Measurements from ENCODE around the gene AQP1. TPM values are rescaled to one million over a fixed set of nuclear protein-coding genes. Genes with fewer than 3 reads are reported as not detected.

AQP1 gene
- total and polyA plus RNA-seq, 2 of the 8 experiments (the other 6 are each of a cell fraction or from before 2014, with no cell fraction given): 0.18 to 0.19 TPM

GRCh38 chr7:30916255-30916654, 4.6 kb downstream of the AQP1 start:
- POLR2A ChIA-PET (ENCODE audit: partially characterized antibody): no interaction called here
- H2BK20ac ChIP-seq (ENCODE audit: low read length): no peak overlapping the region
- no peak overlapping the region for H3K4me2 ChIP-seq (ENCODE audit: insufficient read depth in 1 of 2, low read depth in 2 of 2, low read length in 2 of 2)

More at GRCh38 chr7:30916255-30916654, 4.6 kb downstream of the AQP1 start:
- Histone ChIP-seq H3K4ac (replicated peaks; ENCODE audit: insufficient read length, low read depth, low read length) (no peak overlapping the region), H2BK120ac (replicated peaks; ENCODE audit: low read depth, low read length) (no peak overlapping the region), H3K9me3 (ENCODE audit: insufficient read depth in 2 of 2, low read depth in 1 of 2, low read length in 1 of 2) (no peaks in the 10 kb centered on the region), H3K56ac (replicated peaks; ENCODE audit: insufficient read length, low read depth, low read length) (no peak overlapping the region), H3K36me3 (ENCODE audit: control insufficient read depth in 2 of 4, insufficient read depth in 4 of 4, low read length in 3 of 4) (no peaks in the 10 kb centered on the region), H3K23ac (ENCODE audit: insufficient read length) (no peak overlapping the region), H3K79me1 (ENCODE audit: low read depth, low read length) (no peaks in the 10 kb centered on the region), H3K27me3 (replicated peaks in 1 of 4; ENCODE audit: control insufficient read depth in 3 of 4, extremely low read depth in 1 of 4, insufficient read depth in 3 of 4, low read length in 3 of 4) (no peaks in the 10 kb centered on the region), H4K20me1 (replicated peaks in 1 of 2; ENCODE audit: control insufficient read depth in 1 of 2, insufficient read depth in 2 of 2, low read length in 2 of 2) (peaks cover 0 to 2% of the 10 kb centered on the region in 2 experiments), H3K4me3 (ENCODE audit: extremely low read depth in 1 of 4, insufficient read depth in 2 of 4, low read depth in 3 of 4, low read length in 4 of 4) (no peak overlapping the region), H2BK5ac (ENCODE audit: low read depth, low read length) (no peak overlapping the region), H4K91ac (replicated peaks; ENCODE audit: insufficient read length, low read length) (no peak overlapping the region), H3K14ac (ENCODE audit: insufficient read length) (no peak overlapping the region), H4K5ac (ENCODE audit: insufficient read length, low read depth, low read length) (no peak overlapping the region), H3K9ac (replicated peaks in 1 of 4; ENCODE audit: extremely low read depth in 1 of 4, low read depth in 3 of 4, low read length in 3 of 4) (no peak overlapping the region), H3K23me2 (ENCODE audit: low read depth, low read length) (no peaks in the 10 kb centered on the region; the same call in 1 of the 2 replicates), H3K18ac (ENCODE audit: extremely low read depth, low read length) (no peak overlapping the region), H2AFZ (ENCODE audit: low read length) (no peak overlapping the region), H2AK5ac (ENCODE audit: low read depth, low read length) (no peak overlapping the region), H3K79me2 (ENCODE audit: control insufficient read depth in 1 of 2, insufficient read depth in 2 of 2, low read length in 2 of 2) (no peaks in the 10 kb centered on the region), H2BK15ac (ENCODE audit: low read length) (no peak overlapping the region), H2BK12ac (ENCODE audit: low read depth, low read length) (no peak overlapping the region), H3K27ac (ENCODE audit: low read depth, low read length) (no peak overlapping the region), H3K4me1 (replicated peaks in 1 of 4; ENCODE audit: control insufficient read depth in 3 of 4, insufficient read depth in 4 of 4, low read length in 3 of 4) (peaks cover 0 to 13% (median 4%) of the 10 kb centered on the region in 4 experiments; a peak in 4 of 7 replicates), H4K8ac (ENCODE audit: extremely low read depth, insufficient read depth, low read length) (no peak overlapping the region)
- CTCF ChIA-PET (ENCODE audit: partially characterized antibody): interaction anchor here (0.8 to 7.4 kb wide), 3 partner anchors 15 to 115 kb away, joined by 3 to 55 read pairs (median 4); no protein-coding TSS in a partner anchor
- DNase-seq (ENCODE audit: low read depth in 1 of 2, low spot score in 2 of 2) (no peak), FAIRE-seq (no peak)
- no peak for TF ChIP-seq HDAC2 (IDR thresholded peaks at IDR 0.05; ENCODE audit: borderline replicate concordance in 1 of 2, low read depth in 2 of 2, low read length in 2 of 2)
- no peak for TF ChIP-seq SIRT6 (IDR thresholded peaks at IDR 0.05; ENCODE audit: low read length)
- no peak for TF ChIP-seq KDM5A (IDR thresholded peaks at IDR 0.05; ENCODE audit: low read length)
- TF ChIP-seq RBBP5 (IDR thresholded peaks at IDR 0.05; ENCODE audit: borderline replicate concordance, low read depth, low read length): no peak
- no peak for TF ChIP-seq CHD1 (IDR thresholded peaks at IDR 0.05; ENCODE audit: low read depth, low read length)
- TF ChIP-seq POLR2AphosphoS5 (IDR thresholded peaks at IDR 0.05; ENCODE audit: low read depth, low read length): no peak
- TF ChIP-seq EGR1 (IDR thresholded peaks at IDR 0.05; ENCODE audit: borderline replicate concordance, low read depth, low read length): no peak
- TF ChIP-seq MAX (IDR thresholded peaks at IDR 0.05): no peak
- WGBS, 2 experiments (ENCODE audit: extremely low coverage in 1 of 2, insufficient coverage in 1 of 2, insufficient read length in 1 of 2, insufficient replicate concordance in 2 of 2, low coverage in 1 of 2, low lambda C conversion rate in 2 of 2, missing lambda C conversion rate in 1 of 2): 81% methylated on average over 3 of the region's 3 CpGs; no CpG with 5 or more reads in 1 of the 2 experiments
